Fibroblast of lung (primary cell): ENCODE results near the gene TVP23A. TPM values are rescaled to one million over a fixed set of nuclear protein-coding genes. Genes with fewer than 3 reads are reported as not detected.

Source experiments
- DNase-seq, 2 donors: peaks; one replicate each; pipeline versions ENCODE4 v3.0.0 to v3.0.0-alpha.2; 2010; ENCODE audit warnings: low read depth in 2 of 2
- H2AFZ ChIP-seq: 2 replicates; pipeline ENCODE4 v1.5.1; 2012; ENCODE audit warnings: low read length, control low read depth, inconsistent platforms
- H3K27ac ChIP-seq: 2 replicates; pipeline ENCODE4 v1.5.1; 2011; ENCODE audit warnings: low read length, control low read depth; ENCODE audit not compliant: insufficient read depth
- H3K27me3 ChIP-seq: 2 replicates; pipeline ENCODE4 v1.5.1; 2011; ENCODE audit warnings: mild to moderate bottlenecking, low read length; ENCODE audit not compliant: control insufficient read depth, insufficient read depth
- H3K36me3 ChIP-seq: 2 replicates; pipeline ENCODE4 v1.5.1; 2011; ENCODE audit warnings: low read length; ENCODE audit not compliant: control insufficient read depth, insufficient read depth
- H3K4me1 ChIP-seq: 2 replicates; pipeline ENCODE4 v1.5.1; 2011; ENCODE audit warnings: low read length; ENCODE audit not compliant: control insufficient read depth, insufficient read depth; ENCODE audit errors: extremely low read depth
- H3K4me2 ChIP-seq: 2 replicates; pipeline ENCODE4 v1.5.1; 2011; ENCODE audit warnings: low read length, control low read depth; ENCODE audit not compliant: insufficient read depth; ENCODE audit errors: extremely low read depth
- H3K4me3 ChIP-seq, 4 experiments: fragments of 200-600 bp in 1 of 4; sonication (generic) in 1 of 4; replicated peaks in 1 of 4; 2 replicates each; pipeline ENCODE4 v1.5.1; 2011 to 2016; ENCODE audit warnings: low read length in 4 of 4, low read depth in 3 of 4, mild to moderate bottlenecking in 3 of 4, control low read depth in 2 of 4, inconsistent platforms in 1 of 4, mixed read lengths in 1 of 4; ENCODE audit not compliant: insufficient read depth in 1 of 4; ENCODE audit errors: control extremely low read depth in 1 of 4
- H3K79me2 ChIP-seq: 2 replicates; pipeline ENCODE4 v1.5.1; 2012; ENCODE audit warnings: mild to moderate bottlenecking, low read length, inconsistent platforms; ENCODE audit not compliant: control insufficient read depth, insufficient read depth
- H3K9ac ChIP-seq: 2 replicates; pipeline ENCODE4 v1.5.1; 2011; ENCODE audit warnings: mild to moderate bottlenecking, low read length, control low read depth; ENCODE audit not compliant: insufficient read depth
- H3K9me3 ChIP-seq: 2 replicates; pipeline ENCODE4 v1.5.1; 2012; ENCODE audit warnings: low read depth, low read length; ENCODE audit not compliant: control insufficient read depth, insufficient read depth
- H4K20me1 ChIP-seq: 2 replicates; pipeline ENCODE4 v1.5.1; 2011; ENCODE audit warnings: low read length; ENCODE audit not compliant: control insufficient read depth, insufficient read depth; ENCODE audit errors: extremely low read depth
- CTCF ChIP-seq, 2 donors: IDR thresholded peaks in 1 of 2; conservative IDR thresholded peaks in 1 of 2; 1 replicate in 1 of 2; 2 replicates in 1 of 2; pipeline ENCODE4 v1.5.1; 2011 to 2012; ENCODE audit warnings: low read length in 2 of 2, control low read depth in 1 of 2, inconsistent platforms in 1 of 2, low read depth in 1 of 2, mild to moderate bottlenecking in 1 of 2
- EZH2 ChIP-seq: IDR thresholded peaks from 2 replicates; pipeline ENCODE4 v1.5.1; 2012; ENCODE audit warnings: low read length, control low read depth, mild to moderate bottlenecking; ENCODE audit errors: missing control alignments
- polyA plus RNA-seq, 2 donors: library from polyadenylated mRNA; depleted of rRNA in 1 of 2; stranded (reverse) in 1 of 2; unstranded in 1 of 2; fragments of >200 nt; gene quantifications; 2 replicates each; pipeline ENCODE4 v1.2.1, GENCODE V29; 2011 to 2012; ENCODE audit warnings: missing spikeins in 1 of 2
- total RNA-seq: library from RNA; depleted of rRNA; stranded (reverse); fragments of >200 nt; gene quantifications from 2 replicates; pipeline ENCODE4 v1.2.1, GENCODE V29; 2014

Gene TVP23A
- total and polyA plus RNA-seq, 2 donors (not counting 1 experiment from before 2014, with no cell fraction given), result under 0.01 TPM; not detected in 1

- H2AFZ ChIP-seq, result peak overlapping the region; percentile 85
- peak overlapping the region; percentile 44 for H3K9ac ChIP-seq
- H3K4me2 ChIP-seq, result peak overlapping the region; percentile 96
- no peaks in the 10 kb centered on the region for H3K9me3 ChIP-seq
- no peaks in the 10 kb centered on the region for H4K20me1 ChIP-seq
- DNase-seq, result peak in 1 of 2 donors; percentile 54
- peak overlapping the region; percentile 98 for H3K27ac ChIP-seq
- no peaks in the 10 kb centered on the region for H3K79me2 ChIP-seq
- H3K27me3 ChIP-seq, result no peaks in the 10 kb centered on the region
- H3K4me1 ChIP-seq, result peaks cover 11% of the 10 kb centered on the region
- H3K4me3 ChIP-seq, result peak overlapping the region; percentile 42 to 69 (median 56)
- no peak for TF ChIP-seq EZH2
- TF ChIP-seq CTCF (conservative IDR thresholded peaks at IDR 0.05 in 1 of 2, IDR thresholded peaks at IDR 0.05 in 1 of 2; ENCODE audit: low read depth in 1 of 2, low read length in 2 of 2), result no peak
- no peaks in the 10 kb centered on the region for H3K36me3 ChIP-seq
Measured at GRCh38 chr16:10744370-10745030, 74.1 kb downstream of the TVP23A start.

GRCh38 chr16:10743610-10744369, 74.8 kb downstream of the TVP23A start, which contains the start of gene NUBP1:
NUBP1 (plus strand) TSS chr16:10743842; CDS start chr16:10743864, 22 bp downstream.
- DNase-seq, result peak; percentile 98
- Histone ChIP-seq H3K4me3 (peak within 1 kb of the TSS; percentile 62 to 75 (median 70)), H4K20me1 (no peaks in the 10 kb centered on the region), H2AFZ (peak within 1 kb of the TSS; percentile 91), H3K9ac (peak within 1 kb of the TSS; percentile 98), H3K9me3 (no peaks in the 10 kb centered on the region), H3K27me3 (no peaks in the 10 kb centered on the region), H3K4me2 (peak within 1 kb of the TSS; percentile 96), H3K4me1 (peaks cover 10% of the 10 kb centered on the region), H3K79me2 (no peaks in the 10 kb centered on the region), H3K36me3 (no peaks in the 10 kb centered on the region), H3K27ac (peak within 1 kb of the TSS; percentile 98)
- TF ChIP-seq EZH2, result no peak
- TF ChIP-seq CTCF (conservative IDR thresholded peaks at IDR 0.05 in 1 of 2, IDR thresholded peaks at IDR 0.05 in 1 of 2; ENCODE audit: low read depth in 1 of 2, low read length in 2 of 2), result no peak

- Histone ChIP-seq H3K79me2 (no peaks in the 10 kb centered on the region), H3K36me3 (no peaks in the 10 kb centered on the region), H3K4me3 (peak overlapping the region; percentile 24 to 75 (median 58)), H2AFZ (peak overlapping the region; percentile 80), H4K20me1 (no peaks in the 10 kb centered on the region), H3K9me3 (no peaks in the 10 kb centered on the region), H3K4me2 (peak overlapping the region; percentile 86), H3K4me1 (peaks cover 11% of the 10 kb centered on the region), H3K9ac (peak overlapping the region; percentile 98), H3K27me3 (no peaks in the 10 kb centered on the region), H3K27ac (peak overlapping the region; percentile 98)
- no peak for TF ChIP-seq EZH2
- TF ChIP-seq CTCF (conservative IDR thresholded peaks at IDR 0.05 in 1 of 2, IDR thresholded peaks at IDR 0.05 in 1 of 2; ENCODE audit: low read depth in 1 of 2, low read length in 2 of 2), result no peak
- no peak for DNase-seq
Measured at GRCh38 chr16:10743227-10743609, 75.4 kb downstream of the TVP23A start.
